Heart left ventricle (tissue), 13 donors: ENCODE data around the gene PAN3.

Experiments used
- POLR2A ChIP-seq, 2 donors: fragments of 450-650 bp; IDR thresholded peaks; one replicate each; pipeline ENCODE4 v1.6.1; 2017; ENCODE audit warnings: antibody characterized with exemption in 2 of 2, mild to moderate bottlenecking in 2 of 2, moderate library complexity in 2 of 2
- TF ChIP-seq, protein P1 (sequence below), 12 donors: fragments of 200-600 bp; sonication (generic) in 4 of 12; IDR thresholded peaks; one replicate each; pipeline versions ENCODE4 v1.5.0 to v1.8.0; 2018 to 2022; ENCODE audit warnings: antibody characterized with exemption in 12 of 12, mild to moderate bottlenecking in 5 of 12
- donor health status: ischemic (EF 13 %, LVEDD 7.1; RV severe dilation, severe dysfunction).
- donor health status: DM: no; HTN: yes; CAD: no.
- donor health status: DM: no; HTN: no; CAD: no.
- donor health status: ischemic (EF 25% LVEDD 6.9; RV normal size, moderate dysfunction).
- donor health status: ischemic (EF 25% LVEDD 5.7; RV mildly dilated, moderate dysfunction).
- donor health status: ischemic (EF 35%, LVEDD 5.7; RV mildly dilated, moderate dysfunction).
- donor health status: nonischemic (EF 11% LVEDD 7.7; RV severe dilation, severe dysfunction).
- donor health status: DM: yes; HTN: yes; CAD: no.
- donor health status: PGD.
- donor health status: ischemic (EF 29% LVEDD 5.4; RV normal size, mild dysfunction).
- donor health status: nonischemic (EF 23%, LVEDD 6.1; RV moderate dilation, normal function).

GRCh38 chr13:28326056-28326455, 187.7 kb downstream of the PAN3 start:
- TF ChIP-seq, protein P1, sequence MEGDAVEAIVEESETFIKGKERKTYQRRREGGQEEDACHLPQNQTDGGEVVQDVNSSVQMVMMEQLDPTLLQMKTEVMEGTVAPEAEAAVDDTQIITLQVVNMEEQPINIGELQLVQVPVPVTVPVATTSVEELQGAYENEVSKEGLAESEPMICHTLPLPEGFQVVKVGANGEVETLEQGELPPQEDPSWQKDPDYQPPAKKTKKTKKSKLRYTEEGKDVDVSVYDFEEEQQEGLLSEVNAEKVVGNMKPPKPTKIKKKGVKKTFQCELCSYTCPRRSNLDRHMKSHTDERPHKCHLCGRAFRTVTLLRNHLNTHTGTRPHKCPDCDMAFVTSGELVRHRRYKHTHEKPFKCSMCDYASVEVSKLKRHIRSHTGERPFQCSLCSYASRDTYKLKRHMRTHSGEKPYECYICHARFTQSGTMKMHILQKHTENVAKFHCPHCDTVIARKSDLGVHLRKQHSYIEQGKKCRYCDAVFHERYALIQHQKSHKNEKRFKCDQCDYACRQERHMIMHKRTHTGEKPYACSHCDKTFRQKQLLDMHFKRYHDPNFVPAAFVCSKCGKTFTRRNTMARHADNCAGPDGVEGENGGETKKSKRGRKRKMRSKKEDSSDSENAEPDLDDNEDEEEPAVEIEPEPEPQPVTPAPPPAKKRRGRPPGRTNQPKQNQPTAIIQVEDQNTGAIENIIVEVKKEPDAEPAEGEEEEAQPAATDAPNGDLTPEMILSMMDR (IDR thresholded peaks at IDR 0.05), result no peak
- no peak for TF ChIP-seq POLR2A (IDR thresholded peaks at IDR 0.05)
